HepG2 (cell line): ENCODE results near the gene DYRK2. TPM values are rescaled to one million over a fixed set of nuclear protein-coding genes. Genes with fewer than 3 reads are reported as not detected.

Experiments
- DMAP1 ChIP-seq: IDR thresholded peaks from 2 replicates; pipeline ENCODE4 v1.6.1; 2016
- ETV5 ChIP-seq: IDR thresholded peaks from 2 replicates; pipeline ENCODE4 v1.6.1; 2018; ENCODE audit warnings: missing biosample characterization, missing genetic modification reagents, inconsistent platforms, borderline replicate concordance
- FOXO1 ChIP-seq: sonication (generic); formaldehyde crosslinking; IDR thresholded peaks from 2 replicates; pipeline ENCODE4 v1.4.0; 2020; ENCODE audit warnings: missing genetic modification reagents
- GLI4 ChIP-seq: sonication (generic); formaldehyde crosslinking; IDR thresholded peaks from 2 replicates; pipeline ENCODE4 v1.5.1; 2020; ENCODE audit warnings: missing genetic modification reagents, mild to moderate bottlenecking, moderate library complexity, borderline replicate concordance
- HNF4A ChIP-seq: sonication (generic); formaldehyde crosslinking; IDR thresholded peaks from 2 replicates; pipeline ENCODE4 v1.4.0; 2020; ENCODE audit warnings: missing genetic modification reagents
- IRF1 ChIP-seq: sonication (generic); formaldehyde crosslinking; IDR thresholded peaks from 2 replicates; pipeline ENCODE4 v1.4.0; 2020; ENCODE audit warnings: low read depth, mild to moderate bottlenecking, missing genetic modification reagents
- JUND ChIP-seq: sonication (generic); formaldehyde crosslinking; IDR thresholded peaks from 2 replicates; pipeline ENCODE4 v1.8.0; 2022; ENCODE audit warnings: mild to moderate bottlenecking, missing genetic modification reagents
- NR2F2 ChIP-seq: IDR thresholded peaks from 2 replicates; pipeline ENCODE4 v1.6.1; 2012; ENCODE audit warnings: low read depth, inconsistent platforms, borderline replicate concordance
- POGZ ChIP-seq: sonication (generic); formaldehyde crosslinking; IDR thresholded peaks from 2 replicates; pipeline ENCODE4 v1.4.0; 2020; ENCODE audit warnings: mild to moderate bottlenecking, missing genetic modification reagents
- SAP130 ChIP-seq: IDR thresholded peaks from 2 replicates; pipeline ENCODE4 v1.6.1; 2016; ENCODE audit warnings: low read depth
- SMYD3 ChIP-seq: sonication (generic); formaldehyde crosslinking; IDR thresholded peaks from 2 replicates; pipeline ENCODE4 v1.8.1; 2023; ENCODE audit warnings: mild to moderate bottlenecking, missing genetic modification reagents
- SOX6 ChIP-seq, 2 experiments: fragments of 450-650 bp in 1 of 2; sonication (generic) in 1 of 2; formaldehyde crosslinking in 1 of 2; IDR thresholded peaks; 2 replicates each; pipeline versions ENCODE4 v1.4.0 to v1.6.1; 2017 to 2020; ENCODE audit warnings: antibody characterized with exemption in 1 of 2, mild to moderate bottlenecking in 1 of 2, missing genetic modification reagents in 1 of 2
- WIZ ChIP-seq: sonication (generic); formaldehyde crosslinking; IDR thresholded peaks from 2 replicates; pipeline ENCODE4 v1.5.1; 2020; ENCODE audit warnings: mild to moderate bottlenecking, missing genetic modification reagents
- ZBTB20 ChIP-seq: sonication (generic); formaldehyde crosslinking; IDR thresholded peaks from 2 replicates; pipeline ENCODE4 v1.8.1; 2023; ENCODE audit warnings: missing genetic modification reagents, low read depth, mild to moderate bottlenecking, borderline replicate concordance
- ZKSCAN8 ChIP-seq: IDR thresholded peaks from 2 replicates; pipeline ENCODE4 v1.6.1; 2016; ENCODE audit warnings: borderline replicate concordance, missing genetic modification reagents, missing compliant biosample characterization
- ZNF784 ChIP-seq: sonication (generic); formaldehyde crosslinking; IDR thresholded peaks from 2 replicates; pipeline ENCODE4 v1.5.1; 2020; ENCODE audit warnings: missing genetic modification reagents, mild to moderate bottlenecking, borderline replicate concordance
- polyA plus RNA-seq, 8 experiments: library from polyadenylated mRNA; depleted of rRNA in 3 of 8; stranded (reverse) in 7 of 8; unstranded in 1 of 8; fragments of >200 nt; fragmentation: Illumina TruSeq in 4 of 8; extraction: Trizol in 4 of 8; gene quantifications; 2 replicates each; pipeline versions ENCODE4 v1.2.1 to v1.2.3, GENCODE V29; 2011 to 2016; ENCODE audit warnings: low read depth in 4 of 8, missing spikeins in 1 of 8, mixed read lengths in 1 of 8; ENCODE audit not compliant: insufficient read depth in 1 of 8
- total RNA-seq, 5 experiments: library from RNA; depleted of rRNA; stranded (reverse); fragments of >200 nt; fragmentation: Illumina TruSeq; extraction: Trizol; gene quantifications; 2 replicates each; pipeline ENCODE4 v1.2.3, GENCODE V29; 2016; ENCODE audit warnings: low read depth in 1 of 5
- TF ChIP-seq, protein P1 (sequence below): sonication (generic); formaldehyde crosslinking; IDR thresholded peaks from 2 replicates; pipeline ENCODE4 v1.5.1; 2020; ENCODE audit warnings: mild to moderate bottlenecking, missing genetic modification reagents, borderline replicate concordance
- TF ChIP-seq, protein P2 (sequence below): sonication (generic); formaldehyde crosslinking; IDR thresholded peaks from 2 replicates; pipeline ENCODE4 v1.8.0; 2022; ENCODE audit warnings: missing genetic modification reagents, mild to moderate bottlenecking, moderate library complexity, borderline replicate concordance
- TF ChIP-seq, protein P3 (sequence below): sonication (generic); formaldehyde crosslinking; IDR thresholded peaks from 2 replicates; pipeline ENCODE4 v1.8.0; 2022; ENCODE audit warnings: mild to moderate bottlenecking, missing genetic modification reagents, borderline replicate concordance

The DYRK2 gene
- total and polyA plus RNA-seq, 2 of the 13 experiments (the other 11 are each of a cell fraction or from before 2014, with no cell fraction given), result 8.2 to 11.5 TPM

DNA sequence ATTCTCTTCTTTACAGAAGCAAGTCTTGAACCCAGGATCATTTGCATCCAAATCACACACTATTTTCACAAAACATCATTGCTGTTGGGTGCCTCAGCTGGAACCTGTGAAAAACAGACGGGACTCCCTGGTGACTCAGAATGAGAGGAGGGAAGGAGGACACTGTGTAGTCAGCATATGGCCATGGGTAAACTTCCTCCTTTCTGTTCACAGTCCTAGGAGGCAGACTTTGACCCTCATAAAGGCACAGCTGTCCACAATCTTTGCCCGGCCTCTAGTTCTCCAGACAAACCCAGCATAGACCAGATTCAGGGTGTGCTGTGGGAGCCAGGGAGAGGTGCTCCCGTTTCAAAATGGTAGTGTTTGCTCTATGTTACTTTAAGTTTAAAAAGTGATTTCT, 62.0 kb downstream of the DYRK2 start (continued):
- peak; percentile 30; the same call in 1 of the 2 replicates for TF ChIP-seq ETV5 (CRISPR knock-in tag)
- TF ChIP-seq HNF4A (CRISPR knock-in tag), result peak; percentile 78
- no peak for TF ChIP-seq DMAP1 (CRISPR knock-in tag)
- TF ChIP-seq, protein P1, sequence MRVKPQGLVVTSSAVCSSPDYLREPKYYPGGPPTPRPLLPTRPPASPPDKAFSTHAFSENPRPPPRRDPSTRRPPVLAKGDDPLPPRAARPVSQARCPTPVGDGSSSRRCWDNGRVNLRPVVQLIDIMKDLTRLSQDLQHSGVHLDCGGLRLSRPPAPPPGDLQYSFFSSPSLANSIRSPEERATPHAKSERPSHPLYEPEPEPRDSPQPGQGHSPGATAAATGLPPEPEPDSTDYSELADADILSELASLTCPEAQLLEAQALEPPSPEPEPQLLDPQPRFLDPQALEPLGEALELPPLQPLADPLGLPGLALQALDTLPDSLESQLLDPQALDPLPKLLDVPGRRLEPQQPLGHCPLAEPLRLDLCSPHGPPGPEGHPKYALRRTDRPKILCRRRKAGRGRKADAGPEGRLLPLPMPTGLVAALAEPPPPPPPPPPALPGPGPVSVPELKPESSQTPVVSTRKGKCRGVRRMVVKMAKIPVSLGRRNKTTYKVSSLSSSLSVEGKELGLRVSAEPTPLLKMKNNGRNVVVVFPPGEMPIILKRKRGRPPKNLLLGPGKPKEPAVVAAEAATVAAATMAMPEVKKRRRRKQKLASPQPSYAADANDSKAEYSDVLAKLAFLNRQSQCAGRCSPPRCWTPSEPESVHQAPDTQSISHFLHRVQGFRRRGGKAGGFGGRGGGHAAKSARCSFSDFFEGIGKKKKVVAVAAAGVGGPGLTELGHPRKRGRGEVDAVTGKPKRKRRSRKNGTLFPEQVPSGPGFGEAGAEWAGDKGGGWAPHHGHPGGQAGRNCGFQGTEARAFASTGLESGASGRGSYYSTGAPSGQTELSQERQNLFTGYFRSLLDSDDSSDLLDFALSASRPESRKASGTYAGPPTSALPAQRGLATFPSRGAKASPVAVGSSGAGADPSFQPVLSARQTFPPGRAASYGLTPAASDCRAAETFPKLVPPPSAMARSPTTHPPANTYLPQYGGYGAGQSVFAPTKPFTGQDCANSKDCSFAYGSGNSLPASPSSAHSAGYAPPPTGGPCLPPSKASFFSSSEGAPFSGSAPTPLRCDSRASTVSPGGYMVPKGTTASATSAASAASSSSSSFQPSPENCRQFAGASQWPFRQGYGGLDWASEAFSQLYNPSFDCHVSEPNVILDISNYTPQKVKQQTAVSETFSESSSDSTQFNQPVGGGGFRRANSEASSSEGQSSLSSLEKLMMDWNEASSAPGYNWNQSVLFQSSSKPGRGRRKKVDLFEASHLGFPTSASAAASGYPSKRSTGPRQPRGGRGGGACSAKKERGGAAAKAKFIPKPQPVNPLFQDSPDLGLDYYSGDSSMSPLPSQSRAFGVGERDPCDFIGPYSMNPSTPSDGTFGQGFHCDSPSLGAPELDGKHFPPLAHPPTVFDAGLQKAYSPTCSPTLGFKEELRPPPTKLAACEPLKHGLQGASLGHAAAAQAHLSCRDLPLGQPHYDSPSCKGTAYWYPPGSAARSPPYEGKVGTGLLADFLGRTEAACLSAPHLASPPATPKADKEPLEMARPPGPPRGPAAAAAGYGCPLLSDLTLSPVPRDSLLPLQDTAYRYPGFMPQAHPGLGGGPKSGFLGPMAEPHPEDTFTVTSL, result peak; percentile 71; the same call in 1 of the 2 replicates
- TF ChIP-seq JUND (CRISPR knock-in tag), result 0 out of 2 replicates have a peak, but pooled peaks have one; percentile 20
- TF ChIP-seq NR2F2, result no peak
- TF ChIP-seq FOXO1, result peak; percentile 23; the same call in 1 of the 2 replicates
- TF ChIP-seq, protein P2, sequence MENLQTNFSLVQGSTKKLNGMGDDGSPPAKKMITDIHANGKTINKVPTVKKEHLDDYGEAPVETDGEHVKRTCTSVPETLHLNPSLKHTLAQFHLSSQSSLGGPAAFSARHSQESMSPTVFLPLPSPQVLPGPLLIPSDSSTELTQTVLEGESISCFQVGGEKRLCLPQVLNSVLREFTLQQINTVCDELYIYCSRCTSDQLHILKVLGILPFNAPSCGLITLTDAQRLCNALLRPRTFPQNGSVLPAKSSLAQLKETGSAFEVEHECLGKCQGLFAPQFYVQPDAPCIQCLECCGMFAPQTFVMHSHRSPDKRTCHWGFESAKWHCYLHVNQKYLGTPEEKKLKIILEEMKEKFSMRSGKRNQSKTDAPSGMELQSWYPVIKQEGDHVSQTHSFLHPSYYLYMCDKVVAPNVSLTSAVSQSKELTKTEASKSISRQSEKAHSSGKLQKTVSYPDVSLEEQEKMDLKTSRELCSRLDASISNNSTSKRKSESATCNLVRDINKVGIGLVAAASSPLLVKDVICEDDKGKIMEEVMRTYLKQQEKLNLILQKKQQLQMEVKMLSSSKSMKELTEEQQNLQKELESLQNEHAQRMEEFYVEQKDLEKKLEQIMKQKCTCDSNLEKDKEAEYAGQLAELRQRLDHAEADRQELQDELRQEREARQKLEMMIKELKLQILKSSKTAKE, result no peak
- peak; percentile 60; the same call in 1 of the 2 replicates for TF ChIP-seq ZBTB20 (CRISPR knock-in tag)
- TF ChIP-seq GLI4, result no peak
- no peak for TF ChIP-seq SOX6 (IDR thresholded peaks at IDR 0.05)
- TF ChIP-seq SOX6 (CRISPR knock-in tag; IDR thresholded peaks at IDR 0.05), result 0 out of 2 replicates have a peak, but pooled peaks have one; percentile 20
- TF ChIP-seq ZKSCAN8 (CRISPR knock-in tag), result 0 out of 2 replicates have a peak, but pooled peaks have one; percentile 40
- peak; percentile 64 for TF ChIP-seq SAP130 (CRISPR knock-in tag)
- TF ChIP-seq, protein P3, sequence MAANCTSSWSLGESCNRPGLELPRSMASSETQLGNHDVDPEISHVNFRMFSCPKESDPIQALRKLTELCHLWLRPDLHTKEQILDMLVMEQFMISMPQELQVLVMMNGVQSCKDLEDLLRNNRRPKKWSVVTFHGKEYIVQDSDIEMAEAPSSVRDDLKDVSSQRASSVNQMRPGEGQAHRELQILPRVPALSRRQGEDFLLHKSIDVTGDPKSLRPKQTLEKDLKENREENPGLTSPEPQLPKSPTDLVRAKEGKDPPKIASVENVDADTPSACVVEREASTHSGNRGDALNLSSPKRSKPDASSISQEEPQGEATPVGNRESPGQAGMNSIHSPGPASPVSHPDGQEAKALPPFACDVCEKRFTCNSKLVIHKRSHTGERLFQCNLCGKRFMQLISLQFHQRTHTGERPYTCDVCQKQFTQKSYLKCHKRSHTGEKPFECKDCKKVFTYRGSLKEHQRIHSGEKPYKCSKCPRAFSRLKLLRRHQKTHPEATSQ, result no peak
- TF ChIP-seq POGZ, result peak; percentile 30; the same call in 1 of the 2 replicates
- no peak for TF ChIP-seq WIZ
- TF ChIP-seq ZNF784, result no peak
- TF ChIP-seq IRF1 (CRISPR knock-in tag), result no peak
- TF ChIP-seq SMYD3, result no peak
